ENCODE results near the gene THOC7. TPM values are rescaled to one million over a fixed set of nuclear protein-coding genes. Genes with fewer than 3 reads are reported as not detected.

THOC7 gene
- total RNA-seq, 4 donors from 2014 or later = 39.2 to 68.7 (median 41.8) TPM

GRCh38 chr3:63818282-63819150 lies 45.1 kb downstream of the THOC7 start:
- ATAC-seq (ENCODE audit: low FRiP score) (no peak), DNase-seq (ENCODE audit: low spot score) (peak; percentile 56)
- peak in 2 of 3 donors; percentile 21 to 35 for TF ChIP-seq CTCF (IDR thresholded peaks at IDR 0.05)

DNA sequence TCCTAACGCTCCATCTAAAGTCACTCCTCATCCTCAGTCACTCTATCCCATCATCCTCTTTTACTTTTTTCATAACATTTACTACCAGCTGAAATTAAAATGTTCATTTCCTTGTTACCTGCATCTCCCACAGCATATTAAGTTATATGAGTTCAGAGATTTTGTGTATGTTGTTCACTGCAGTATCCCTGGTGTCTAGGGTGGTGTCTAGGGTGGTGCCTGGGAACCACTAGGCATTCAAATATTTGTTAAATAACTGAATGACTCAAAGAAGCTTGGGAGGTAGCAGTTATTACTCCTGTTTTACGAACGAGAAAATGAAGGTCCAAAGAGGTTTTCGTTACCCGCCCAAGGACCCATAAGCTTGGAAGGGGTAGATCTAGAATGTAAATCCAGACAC lies 46.4 kb downstream of the THOC7 start:
- TF ChIP-seq CTCF (IDR thresholded peaks at IDR 0.05) = no peak
- DNase-seq (ENCODE audit: low spot score) (no peak), ATAC-seq (ENCODE audit: low FRiP score) (no peak)

DNA sequence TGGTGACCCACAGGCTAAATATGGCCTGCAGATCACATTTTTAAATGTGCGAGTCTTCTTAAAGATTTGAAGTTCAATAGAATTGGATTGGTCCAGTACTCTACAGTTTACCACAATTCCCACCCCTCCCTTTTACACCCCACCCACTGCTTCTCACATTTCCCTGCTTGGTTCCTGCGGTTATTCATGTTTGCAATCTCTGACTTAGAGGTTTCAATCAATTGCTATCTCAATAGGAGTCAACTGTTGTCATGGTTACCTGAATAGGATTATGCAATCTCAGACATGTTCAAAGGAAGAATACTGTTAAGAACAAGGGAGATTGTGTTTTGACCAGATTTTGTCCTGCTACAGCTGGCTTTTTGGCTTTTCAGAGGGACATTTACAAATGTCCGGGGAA lies 49.4 kb downstream of the THOC7 start:
- no peak for TF ChIP-seq CTCF (IDR thresholded peaks at IDR 0.05)
- DNase-seq (ENCODE audit: low spot score) (no peak), ATAC-seq (ENCODE audit: low FRiP score) (no peak)

GRCh38 chr3:63809607-63810006 lies 54.0 kb downstream of the THOC7 start:
- DNase-seq (ENCODE audit: low spot score) (no peak), ATAC-seq (ENCODE audit: low FRiP score) (no peak)
- TF ChIP-seq CTCF (IDR thresholded peaks at IDR 0.05) = no peak

- DNase-seq (ENCODE audit: low spot score) (no peak), ATAC-seq (ENCODE audit: low FRiP score) (no peak)
- TF ChIP-seq CTCF (IDR thresholded peaks at IDR 0.05) = no peak
Measured at GRCh38 chr3:63808633-63809032, 55.0 kb downstream of the THOC7 start.

GRCh38 chr3:63807961-63808565 lies 55.5 kb downstream of the THOC7 start:
- no peak for TF ChIP-seq CTCF (IDR thresholded peaks at IDR 0.05)
- ATAC-seq (ENCODE audit: low FRiP score) (no peak), DNase-seq (ENCODE audit: low spot score) (no peak)

DNA sequence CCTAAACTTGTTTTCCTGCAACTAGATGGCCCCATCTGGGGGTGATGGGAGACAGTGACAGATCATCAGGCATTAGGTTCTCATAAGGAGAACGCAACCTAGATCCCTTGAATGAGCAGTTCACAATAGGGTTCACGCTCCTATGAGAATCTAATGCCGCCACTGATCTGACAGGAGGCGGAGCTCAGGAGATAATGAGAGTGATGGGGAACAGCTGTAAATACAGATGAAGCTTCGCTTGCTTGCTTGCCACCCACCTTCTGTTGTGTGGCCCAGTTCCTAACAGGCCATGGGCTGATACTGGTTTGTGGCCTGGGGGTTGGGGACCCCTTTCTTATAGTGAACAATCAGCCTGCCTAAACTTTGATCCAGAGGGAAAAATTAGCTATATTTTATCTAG lies 59.7 kb downstream of the THOC7 start:
- no peak for TF ChIP-seq CTCF (IDR thresholded peaks at IDR 0.05)
- DNase-seq (ENCODE audit: low spot score) = no peak
- no peak for ATAC-seq (ENCODE audit: low FRiP score)

Measured in omental fat pad (tissue), 4 donors.